Karpas-422 (cell line): ENCODE measurements around the gene SOBP. TPM values are rescaled to one million over a fixed set of nuclear protein-coding genes. Genes with fewer than 3 reads are reported as not detected.
"Not testable (repeated sequence)": the region's sequence is repeated elsewhere in the genome, so short reads cannot be mapped to it uniquely, and the experiment has no call there.

Source experiments
- DNase-seq: peaks from one replicate; pipeline ENCODE4 v3.0.0-alpha.2; 2015
- H2AFZ ChIP-seq: fragments of 200-600 bp; sonication (generic); 2 replicates; pipeline ENCODE4 v1.6.1; 2014; ENCODE audit warnings: antibody characterized with exemption, low read length, mixed read lengths
- H3K27ac ChIP-seq: fragments of 200-600 bp; sonication (generic); 2 replicates; pipeline ENCODE4 v1.5.1; 2014; ENCODE audit warnings: mild to moderate bottlenecking, low read length, moderate library complexity
- H3K27me3 ChIP-seq: fragments of 200-600 bp; sonication (generic); 2 replicates; pipeline ENCODE4 v1.6.1; 2014; ENCODE audit warnings: low read length, mixed read lengths
- H3K36me3 ChIP-seq: fragments of 200-600 bp; sonication (generic); 2 replicates; pipeline ENCODE4 v1.6.1; 2014; ENCODE audit warnings: low read length, mixed read lengths; ENCODE audit not compliant: insufficient read depth
- H3K4me1 ChIP-seq: fragments of 200-600 bp; sonication (generic); 2 replicates; pipeline ENCODE4 v1.6.1; 2014; ENCODE audit warnings: mild to moderate bottlenecking, low read length, mixed read lengths
- H3K4me2 ChIP-seq: fragments of 200-600 bp; sonication (generic); 2 replicates; pipeline ENCODE4 v1.6.1; 2014; ENCODE audit warnings: low read length, low read depth, mild to moderate bottlenecking; ENCODE audit not compliant: poor library complexity, severe bottlenecking
- H3K4me3 ChIP-seq: fragments of 200-600 bp; sonication (generic); 2 replicates; pipeline ENCODE4 v1.5.1; 2014; ENCODE audit warnings: mild to moderate bottlenecking, antibody characterized with exemption, low read length, mixed read lengths
- H3K79me2 ChIP-seq: fragments of 200-600 bp; sonication (generic); 2 replicates; pipeline ENCODE4 v1.6.1; 2014; ENCODE audit warnings: mild to moderate bottlenecking, low read length, mixed read lengths
- H3K9ac ChIP-seq: fragments of 200-600 bp; sonication (generic); 2 replicates; pipeline ENCODE4 v1.6.0; 2014; ENCODE audit warnings: low read length
- H3K9me2 ChIP-seq: fragments of 200-600 bp; sonication (generic), shearing (Covaris generic); replicated peaks from 2 replicates; pipeline ENCODE4 v1.6.0; 2014; ENCODE audit warnings: mild to moderate bottlenecking, low read length, moderate library complexity; ENCODE audit not compliant: insufficient read depth
- H3K9me3 ChIP-seq: fragments of 300-700, 200-600 bp; sonication (generic); 2 replicates; pipeline ENCODE4 v1.6.1; 2014; ENCODE audit warnings: low read length, mixed read lengths
- H4K20me1 ChIP-seq: fragments of 200-600 bp; sonication (generic); 2 replicates; pipeline ENCODE4 v1.6.1; 2014; ENCODE audit warnings: mild to moderate bottlenecking, antibody characterized with exemption, low read length, low read depth; ENCODE audit not compliant: insufficient read depth
- total RNA-seq: library from RNA; depleted of rRNA; stranded (reverse); fragments of >200 nt; shearing (Covaris generic); gene quantifications from 2 replicates; pipeline ENCODE4 v1.2.3, GENCODE V29; 2014; ENCODE audit warnings: low replicate concordance

Gene SOBP
- total RNA-seq, 1 experiment from 2014 or later, result 17.8 TPM

GRCh38 chr6:107543567-107543966, 53.6 kb downstream of the SOBP start:
- DNase-seq, result no peak
- Histone ChIP-seq H3K9me3 (no peaks in the 10 kb centered on the region), H3K4me2 (no peak overlapping the region), H3K9ac (no peak overlapping the region), H2AFZ (no peak overlapping the region), H3K4me1 (no peaks in the 10 kb centered on the region), H3K27ac (no peak overlapping the region), H3K9me2 (no peaks in the 10 kb centered on the region), H3K36me3 (no peaks in the 10 kb centered on the region), H3K27me3 (no peaks in the 10 kb centered on the region), H3K4me3 (no peak overlapping the region), H3K79me2 (peaks cover 84% of the 10 kb centered on the region), H4K20me1 (no peaks in the 10 kb centered on the region)

- Histone ChIP-seq H3K4me2 (no peak overlapping the region), H3K4me3 (no peak overlapping the region), H3K36me3 (no peaks in the 10 kb centered on the region), H3K4me1 (peaks cover 18% of the 10 kb centered on the region), H3K27me3 (no peaks in the 10 kb centered on the region), H4K20me1 (no peaks in the 10 kb centered on the region), H3K9me2 (no peaks in the 10 kb centered on the region), H3K9me3 (no peaks in the 10 kb centered on the region), H3K27ac (no peak overlapping the region), H2AFZ (no peak overlapping the region), H3K79me2 (peaks cover 73% of the 10 kb centered on the region), H3K9ac (no peak overlapping the region)
- no peak for DNase-seq
Observed at GRCh38 chr6:107545763-107546162, 55.8 kb downstream of the SOBP start.

GRCh38 chr6:107546691-107547450, 57.0 kb downstream of the SOBP start:
- H3K9me3 ChIP-seq, result no peaks in the 10 kb centered on the region
- H3K4me3 ChIP-seq, result no peak overlapping the region
- no peaks in the 10 kb centered on the region for H4K20me1 ChIP-seq
- peaks cover 20% of the 10 kb centered on the region for H3K4me1 ChIP-seq
- no peak overlapping the region for H3K4me2 ChIP-seq
- H3K27me3 ChIP-seq, result no peaks in the 10 kb centered on the region
- no peak overlapping the region for H3K9ac ChIP-seq
- H3K9me2 ChIP-seq, result no peaks in the 10 kb centered on the region
- H3K79me2 ChIP-seq, result peaks cover 70% of the 10 kb centered on the region
- no peaks in the 10 kb centered on the region for H3K36me3 ChIP-seq
- no peak for DNase-seq
- no peak overlapping the region for H2AFZ ChIP-seq
- H3K27ac ChIP-seq, result no peak overlapping the region

GRCh38 chr6:107547451-107547840, 57.5 kb downstream of the SOBP start:
- Histone ChIP-seq H3K9me3 (no peaks in the 10 kb centered on the region), H3K9me2 (no peaks in the 10 kb centered on the region), H3K4me2 (no peak overlapping the region), H3K79me2 (peaks cover 70% of the 10 kb centered on the region), H3K4me3 (no peak overlapping the region), H2AFZ (no peak overlapping the region), H3K4me1 (peaks cover 20% of the 10 kb centered on the region), H3K9ac (no peak overlapping the region), H3K27me3 (no peaks in the 10 kb centered on the region), H3K36me3 (0 out of 2 replicates have a peak, but pooled peaks cover 4% of the 10 kb centered on the region), H4K20me1 (no peaks in the 10 kb centered on the region), H3K27ac (no peak overlapping the region)
- no peak for DNase-seq

GRCh38 chr6:107550241-107550840, 60.4 kb downstream of the SOBP start:
- Histone ChIP-seq H3K9me3 (no peaks in the 10 kb centered on the region), H3K4me2 (peak overlapping the region; percentile 15)

GRCh38 chr6:107550906-107551305, 61.0 kb downstream of the SOBP start:
- H3K36me3 ChIP-seq, result 0 out of 2 replicates have a peak, but pooled peaks cover 4% of the 10 kb centered on the region
- peak overlapping the region; percentile 15 for H3K4me2 ChIP-seq
- H3K4me1 ChIP-seq, result peaks cover 27% of the 10 kb centered on the region
- H4K20me1 ChIP-seq, result no peaks in the 10 kb centered on the region
- H3K79me2 ChIP-seq, result peaks cover 51% of the 10 kb centered on the region
- H3K27me3 ChIP-seq, result no peaks in the 10 kb centered on the region
- H3K4me3 ChIP-seq, result no peak overlapping the region
- no peak overlapping the region for H2AFZ ChIP-seq
- no peaks in the 10 kb centered on the region for H3K9me2 ChIP-seq
- no peaks in the 10 kb centered on the region for H3K9me3 ChIP-seq
- DNase-seq, result no peak
- H3K9ac ChIP-seq, result no peak overlapping the region
- peak overlapping the region; percentile 59; the same call in 1 of the 2 replicates for H3K27ac ChIP-seq

More at GRCh38 chr6:107550241-107550840, 60.4 kb downstream of the SOBP start:
- DNase-seq, result peak; percentile 53
- Histone ChIP-seq H3K4me3 (no peak overlapping the region), H3K27ac (peak overlapping the region; percentile 59), H2AFZ (no peak overlapping the region), H3K4me1 (peaks cover 22% of the 10 kb centered on the region), H3K27me3 (no peaks in the 10 kb centered on the region), H3K9ac (no peak overlapping the region), H4K20me1 (no peaks in the 10 kb centered on the region), H3K79me2 (peaks cover 50% of the 10 kb centered on the region), H3K36me3 (0 out of 2 replicates have a peak, but pooled peaks cover 4% of the 10 kb centered on the region), H3K9me2 (no peaks in the 10 kb centered on the region)

GRCh38 chr6:107553121-107553520, 63.2 kb downstream of the SOBP start:
- H3K4me2 ChIP-seq, H3K9ac ChIP-seq, H3K9me3 ChIP-seq, H3K27me3 ChIP-seq, H3K27ac ChIP-seq, DNase-seq, H3K4me3 ChIP-seq, H3K9me2 ChIP-seq, H2AFZ ChIP-seq, H4K20me1 ChIP-seq, H3K36me3 ChIP-seq: not testable (repeated sequence)
- Histone ChIP-seq H3K79me2 (peaks cover 53% of the 10 kb centered on the region), H3K4me1 (peaks cover 33% of the 10 kb centered on the region)

- Histone ChIP-seq H3K27me3 (no peaks in the 10 kb centered on the region), H3K79me2 (peaks cover 60% of the 10 kb centered on the region), H3K4me2 (no peak overlapping the region), H3K9me3 (no peaks in the 10 kb centered on the region), H3K4me3 (no peak overlapping the region), H2AFZ (no peak overlapping the region), H3K4me1 (peaks cover 37% of the 10 kb centered on the region), H4K20me1 (no peaks in the 10 kb centered on the region), H3K9ac (no peak overlapping the region), H3K27ac (peak overlapping the region; percentile 21; the same call in 1 of the 2 replicates), H3K9me2 (no peaks in the 10 kb centered on the region), H3K36me3 (0 out of 2 replicates have a peak, but pooled peaks cover 4% of the 10 kb centered on the region)
- no peak for DNase-seq
Observed at GRCh38 chr6:107554326-107554725, 64.4 kb downstream of the SOBP start.
